HG02885 (cell line): ENCODE results near the gene LLCFC1.

Experiments
- ATAC-seq: cut with Tn5 transposase; IDR thresholded peaks from one replicate; pipeline ENCODE4 v1.9.1; 2021; ENCODE audit warnings: mild to moderate bottlenecking; ENCODE audit not compliant: unreplicated experiment, poor library complexity

LLCFC1 gene

DNA sequence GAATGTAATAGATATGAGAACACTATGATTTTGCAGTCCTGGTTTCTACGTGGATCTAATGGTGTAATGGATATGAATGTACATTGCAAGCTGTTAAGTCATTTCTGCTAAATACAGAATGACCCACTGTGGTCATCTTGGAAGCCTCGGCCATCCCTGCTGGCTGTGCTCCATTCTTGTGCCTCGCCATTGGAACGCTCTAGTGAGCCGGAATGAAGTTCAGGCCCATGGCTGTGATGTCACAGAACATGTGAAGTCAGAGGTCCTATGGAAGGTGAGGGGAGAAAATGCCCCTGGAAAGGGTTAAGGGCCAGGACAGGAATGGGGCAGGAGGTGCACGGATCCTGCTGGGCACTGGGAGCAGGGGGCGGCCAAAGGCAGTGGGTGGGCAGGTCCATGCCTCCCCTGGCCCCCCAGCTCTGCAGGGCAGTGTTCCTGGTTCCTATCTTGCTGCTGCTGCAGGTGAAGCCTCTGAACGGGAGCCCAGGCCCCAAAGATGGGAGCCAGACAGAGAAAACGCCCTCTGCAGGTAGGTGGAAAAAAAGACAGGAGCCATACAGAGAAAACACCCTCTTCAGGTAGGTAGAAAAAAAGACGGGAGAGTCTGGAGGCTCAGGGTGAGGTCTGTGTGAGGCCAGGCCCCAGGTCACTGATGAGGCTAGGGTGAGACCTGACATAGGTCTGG is at the start of gene LLCFC1:
LLCFC1 (plus strand) TSS at position 259 of the 685 bp plus-strand sequence; CDS start at position 397, 138 bp downstream.
- ATAC-seq: peak; percentile 55

DNA sequence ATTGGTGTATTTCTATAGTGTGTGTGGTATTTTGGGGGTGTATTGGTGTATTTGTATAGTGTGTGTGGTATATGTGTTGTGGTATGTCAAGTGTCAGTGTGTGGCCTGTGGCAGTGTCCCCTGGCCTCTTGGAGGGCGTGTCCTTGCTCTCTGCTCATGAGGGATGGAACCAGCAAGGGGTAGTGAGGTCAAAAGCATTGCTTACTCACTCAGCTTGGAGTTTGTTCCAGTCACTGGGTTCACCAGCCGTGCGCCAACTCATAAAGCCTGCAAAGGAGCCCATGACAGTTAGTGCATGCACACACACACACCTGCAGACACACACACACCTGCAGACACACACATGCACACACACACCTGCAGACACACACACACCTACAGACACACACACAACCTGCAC is 49.5 kb upstream of the LLCFC1 start:
- no peak for ATAC-seq

DNA sequence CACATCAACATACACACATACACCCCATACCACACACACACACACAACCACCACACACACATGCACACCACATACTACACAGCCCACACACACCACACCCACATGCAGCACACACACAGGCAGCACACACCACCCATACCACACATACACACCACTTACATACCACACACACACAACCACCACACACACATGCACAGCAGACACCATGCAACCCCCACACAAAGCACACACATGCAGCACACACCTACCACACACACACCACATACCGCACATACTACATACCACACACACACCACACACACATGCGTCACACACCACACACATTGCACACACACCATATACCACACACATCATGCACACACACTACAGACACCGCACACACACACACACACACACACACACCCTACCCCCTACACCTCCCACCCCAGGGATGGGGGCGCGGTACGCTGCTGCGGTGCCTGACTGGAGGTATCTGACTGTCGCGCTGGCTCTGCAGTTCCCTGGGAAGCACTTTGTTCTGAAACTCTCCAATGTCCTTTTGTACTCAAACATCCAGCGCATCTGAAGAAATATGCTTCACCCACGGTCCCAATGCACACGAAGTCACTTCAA is 48.3 kb upstream of the LLCFC1 start:
- ATAC-seq: no peak

DNA sequence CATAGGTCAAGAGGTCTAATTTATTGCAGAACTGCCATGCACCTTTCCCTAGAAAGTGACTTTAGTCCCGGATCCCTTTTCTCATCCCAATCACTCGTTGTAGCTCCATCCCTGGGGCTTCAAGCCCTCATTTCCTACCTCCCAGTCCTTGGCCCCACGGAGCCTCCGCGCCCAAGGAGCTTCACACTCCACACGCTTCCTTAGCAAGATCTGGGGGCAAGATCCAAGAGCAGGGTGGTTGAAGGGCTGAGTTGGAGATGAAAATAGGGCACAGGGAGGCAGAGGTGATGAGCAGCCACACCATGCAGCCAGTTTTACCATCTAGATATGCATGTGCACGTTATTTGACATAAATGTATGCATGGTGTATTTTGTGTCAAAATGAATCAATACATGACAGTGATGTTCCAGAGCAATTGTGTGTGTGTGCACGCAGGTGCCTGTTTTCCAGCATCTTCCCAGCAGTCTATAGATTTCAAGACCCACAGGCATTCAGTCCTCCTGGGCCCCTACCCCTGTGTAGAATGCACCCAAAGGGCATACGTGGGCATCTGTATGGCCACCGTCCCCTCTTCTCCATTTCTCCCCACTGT is 47.7 kb upstream of the LLCFC1 start:
- ATAC-seq: no peak

DNA sequence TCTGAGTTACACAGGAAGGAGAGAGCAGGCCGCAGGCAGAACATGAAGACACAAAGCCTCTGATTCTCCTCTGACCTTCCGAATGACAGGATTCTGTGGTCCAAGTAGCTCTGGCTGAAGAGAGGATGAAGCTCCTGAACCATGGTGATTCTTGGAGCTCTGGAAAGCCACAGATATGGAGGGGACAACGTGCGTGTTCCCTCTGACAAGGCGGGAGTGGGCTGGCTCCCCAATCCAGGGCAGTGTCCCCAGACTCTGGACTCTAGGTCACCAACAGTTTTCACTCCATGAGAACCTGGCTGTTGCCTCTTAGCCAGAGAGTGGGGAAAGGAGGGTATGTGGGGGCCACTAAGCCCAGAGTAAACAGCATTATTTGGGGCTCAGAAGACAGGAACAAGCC is 46.3 kb upstream of the LLCFC1 start:
- ATAC-seq: no peak

DNA sequence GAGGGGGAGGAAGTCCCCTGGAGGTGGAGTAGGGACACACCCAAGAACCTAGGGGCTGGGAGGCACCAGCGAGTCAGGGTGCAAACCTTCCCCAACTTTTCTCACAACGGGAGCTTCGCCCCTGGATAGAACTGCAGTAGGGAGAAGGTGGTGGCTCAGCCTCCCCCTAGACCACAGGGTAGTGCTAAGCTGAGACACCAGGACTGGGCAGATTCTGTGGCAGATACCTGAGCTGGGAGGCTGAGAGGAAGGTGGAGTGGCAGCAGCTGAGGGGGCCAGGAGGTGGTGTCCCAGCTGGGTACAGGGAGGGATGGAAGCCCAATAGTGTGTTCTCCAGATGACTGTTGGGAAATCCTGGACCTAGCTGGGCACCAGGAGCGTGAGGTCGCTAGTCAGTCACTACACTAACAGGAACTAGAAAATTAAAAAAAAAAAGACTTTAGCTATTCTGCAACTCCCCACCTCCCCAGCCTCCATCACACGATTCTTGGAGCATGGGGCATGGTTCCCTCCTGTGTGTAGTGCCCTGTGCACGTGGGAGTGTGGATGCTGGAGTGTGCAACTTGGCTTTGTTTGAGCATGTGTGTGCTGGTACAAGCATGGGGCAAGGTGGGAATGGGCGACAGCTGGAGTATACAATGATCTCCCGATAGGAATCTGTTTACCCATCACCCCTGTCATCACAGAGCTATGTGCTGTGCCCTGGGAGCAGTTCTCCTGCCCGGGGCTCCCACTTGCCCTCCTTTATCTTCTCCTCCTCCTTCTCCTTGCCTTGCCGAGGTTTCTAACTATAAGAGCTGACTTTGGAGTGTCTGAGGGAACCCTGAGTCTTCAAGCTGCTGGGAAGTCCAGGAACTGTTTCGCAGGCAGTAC is 44.9 kb upstream of the LLCFC1 start:
- ATAC-seq: no peak

DNA sequence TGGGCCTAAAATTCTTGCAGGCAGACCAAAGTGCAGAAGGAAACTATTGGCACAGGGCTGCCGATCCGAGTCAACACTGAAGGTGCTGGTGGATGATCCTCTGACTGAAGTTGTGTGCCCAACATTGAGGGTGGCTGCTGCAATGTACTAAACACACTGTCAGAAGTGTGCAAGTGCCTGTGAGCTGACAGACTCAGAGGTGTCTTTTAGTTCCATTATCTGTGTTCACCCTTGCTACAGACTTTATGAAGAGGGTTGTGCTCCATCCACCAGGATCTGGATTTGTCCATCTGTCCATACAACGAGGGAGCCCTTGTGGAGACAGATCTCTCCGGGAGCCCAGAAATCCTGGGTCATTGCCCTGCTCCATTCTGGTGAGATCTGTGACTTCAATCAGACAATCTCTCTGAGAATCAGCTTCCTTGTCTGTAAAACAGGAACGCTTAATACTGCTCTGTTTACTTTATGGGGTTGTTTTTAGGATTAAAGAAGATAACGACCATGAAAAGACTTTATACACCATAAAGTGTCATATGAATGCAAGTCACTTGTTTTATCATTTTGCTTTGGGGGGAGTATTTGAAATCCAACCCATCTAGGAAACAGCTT is 44.2 kb upstream of the LLCFC1 start:
- ATAC-seq: no peak

DNA sequence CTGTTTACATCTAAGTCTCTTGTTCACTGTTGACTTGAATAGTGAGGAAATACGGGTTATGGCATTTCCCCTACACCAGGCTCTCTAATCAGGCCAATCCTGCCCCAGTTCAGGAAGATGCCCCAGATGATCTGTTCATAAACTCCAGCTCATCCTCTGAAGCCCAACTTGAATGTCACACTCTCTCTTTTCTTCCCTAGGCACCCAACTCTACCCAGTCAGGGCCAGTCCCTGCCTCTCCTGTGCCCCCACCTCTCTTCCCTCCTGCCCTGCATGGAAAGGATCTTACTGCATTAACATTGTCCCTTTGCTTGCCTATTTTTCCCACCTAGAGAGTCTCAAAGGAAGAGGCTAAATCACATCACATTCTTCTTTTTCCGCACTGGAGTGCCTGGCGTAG is 43.1 kb upstream of the LLCFC1 start:
- no peak for ATAC-seq

DNA sequence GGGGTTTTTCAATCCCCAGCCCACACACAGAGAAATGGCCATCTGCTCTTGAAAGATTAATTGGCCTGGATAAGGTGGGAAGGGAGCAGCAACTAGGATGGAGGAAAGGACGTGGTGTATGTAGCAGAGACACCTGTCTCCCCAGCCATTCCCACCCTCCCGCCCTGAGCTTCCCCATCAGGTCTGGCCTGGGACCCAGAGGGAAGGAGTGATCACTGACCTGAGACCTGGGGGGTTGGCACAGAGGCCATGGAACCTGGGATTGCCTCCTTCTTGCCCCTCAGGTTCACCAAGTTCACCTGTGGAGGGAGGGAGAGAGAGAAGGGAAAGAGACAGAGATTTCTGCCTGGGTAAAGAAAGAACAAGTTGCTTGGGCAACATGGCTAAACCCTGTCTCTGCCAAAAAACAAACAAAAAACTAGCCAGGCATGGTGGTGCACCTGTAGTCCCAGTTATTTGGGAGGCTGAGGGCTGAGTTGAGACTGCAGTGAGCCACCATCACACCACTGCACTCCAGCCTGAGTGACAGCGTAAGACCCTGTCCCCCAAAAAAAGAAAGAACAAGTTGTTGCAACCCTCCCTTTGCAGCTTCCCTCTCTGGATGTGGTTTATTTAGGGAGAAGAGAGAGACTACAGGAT is 42.4 kb upstream of the LLCFC1 start:
- no peak for ATAC-seq

DNA sequence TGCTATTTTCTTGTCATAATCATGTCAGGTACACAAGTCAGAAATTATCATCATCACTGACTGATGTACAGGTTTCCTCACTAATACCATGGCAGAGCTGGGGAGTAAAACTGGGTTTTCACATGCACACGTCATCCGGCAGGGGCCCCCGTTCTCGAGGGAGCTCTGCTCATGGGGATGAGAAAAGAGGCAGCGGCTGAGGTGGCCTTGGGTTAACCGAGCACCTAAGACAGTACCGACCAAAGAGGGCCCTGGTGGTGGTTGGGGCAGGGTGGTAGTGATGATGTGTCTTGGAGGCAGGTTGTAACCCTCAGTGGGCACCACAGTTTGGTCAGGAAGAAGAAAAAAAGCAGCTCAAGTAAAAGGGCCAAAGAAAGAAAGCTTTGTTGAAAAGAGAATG is 41.6 kb upstream of the LLCFC1 start:
- ATAC-seq: no peak

DNA sequence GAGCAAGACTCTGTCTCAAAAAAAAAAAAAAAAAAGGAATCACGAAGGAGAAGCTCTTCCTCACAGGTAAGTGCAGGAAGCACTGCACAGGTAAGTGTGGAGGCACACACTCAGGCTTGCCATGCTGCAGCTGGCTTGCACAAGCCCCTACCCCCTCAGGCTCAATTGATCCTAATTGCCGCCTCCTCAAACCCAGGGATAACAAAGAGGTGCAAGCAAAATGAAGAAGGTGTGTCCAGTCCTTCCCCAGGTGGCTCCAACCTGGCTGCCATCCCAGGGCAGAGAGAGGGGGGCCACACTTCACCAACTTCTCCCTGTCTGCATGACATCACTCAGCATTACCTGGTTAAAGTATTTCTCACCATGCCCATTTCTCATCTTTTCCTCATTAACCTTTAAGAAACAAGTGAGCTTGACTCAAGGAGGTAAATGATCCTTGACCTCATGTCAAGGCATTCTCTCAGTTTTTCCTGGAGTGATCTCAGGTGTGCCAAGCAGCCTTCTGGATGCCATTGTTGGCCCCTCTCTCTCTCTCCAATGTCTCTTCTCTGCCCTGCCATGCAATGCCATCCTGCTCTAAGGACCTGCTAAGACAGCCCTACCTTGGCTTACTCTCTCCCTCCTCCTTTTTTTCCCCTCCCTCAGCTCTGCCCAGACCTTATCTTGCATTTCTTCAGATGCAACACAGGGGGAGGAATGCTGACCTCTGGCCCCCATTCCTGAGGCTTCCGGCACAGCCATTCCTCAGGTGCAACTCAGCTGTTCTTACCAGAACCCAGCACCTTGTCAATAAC is 40.7 kb upstream of the LLCFC1 start:
- no peak for ATAC-seq

DNA sequence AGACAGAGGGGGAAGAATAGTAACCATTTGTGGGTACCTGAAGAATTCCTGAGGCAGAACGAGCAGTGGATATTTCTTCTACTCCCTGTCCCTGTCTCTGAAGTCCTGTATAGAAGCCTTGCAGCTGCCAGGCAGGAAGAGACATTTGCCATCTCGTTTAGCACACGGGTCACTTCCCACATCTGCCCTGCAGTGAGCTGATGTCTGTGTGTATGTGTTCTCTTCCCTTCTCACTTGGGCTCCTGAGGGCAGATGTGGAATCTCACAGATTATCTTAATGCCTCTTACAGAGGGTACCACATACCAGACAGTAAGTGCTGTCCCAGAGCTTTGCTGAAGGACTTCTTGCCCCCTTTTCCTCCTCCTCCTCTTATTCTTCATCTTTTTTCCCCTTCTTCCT is 39.6 kb upstream of the LLCFC1 start:
- no peak for ATAC-seq

DNA sequence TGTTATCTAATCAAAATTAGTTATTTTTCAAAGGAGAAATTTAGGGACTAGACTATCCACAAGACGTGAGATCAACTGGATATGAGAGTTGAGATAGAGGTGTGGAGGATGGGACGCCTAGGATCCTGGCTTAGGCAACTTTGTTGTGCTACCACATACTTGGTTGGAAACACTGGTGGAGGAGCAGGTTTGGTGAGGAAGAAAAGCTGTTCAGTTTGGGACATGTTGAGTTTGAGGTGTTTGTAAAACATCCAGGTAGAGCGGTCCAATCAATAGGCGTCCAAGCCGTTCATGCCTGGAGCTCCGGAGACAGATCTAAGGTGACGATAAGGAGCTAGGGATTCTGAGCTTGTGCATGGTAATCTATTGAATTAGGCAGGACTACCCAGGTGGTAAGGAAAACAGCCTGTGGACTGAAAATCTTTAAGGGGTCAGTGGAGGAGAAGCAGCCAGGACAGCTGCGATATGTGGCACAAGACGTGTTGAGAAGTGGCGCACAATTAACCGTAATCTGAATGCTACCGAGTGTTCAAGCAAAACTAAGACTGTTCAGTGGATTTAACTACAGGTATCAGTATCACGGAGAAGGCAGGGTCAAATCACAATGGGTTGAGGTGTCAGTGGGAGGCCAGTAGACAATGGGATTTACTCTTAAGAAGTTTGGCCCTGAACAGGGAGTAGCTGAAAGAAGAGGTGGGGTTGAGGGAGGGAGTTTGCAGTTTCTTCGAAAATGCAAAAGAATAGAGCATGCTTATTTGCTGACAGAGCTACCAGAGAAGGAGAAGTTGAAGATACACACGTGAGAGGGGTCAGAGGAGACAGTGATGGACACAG is 37.6 kb upstream of the LLCFC1 start:
- ATAC-seq: no peak

DNA sequence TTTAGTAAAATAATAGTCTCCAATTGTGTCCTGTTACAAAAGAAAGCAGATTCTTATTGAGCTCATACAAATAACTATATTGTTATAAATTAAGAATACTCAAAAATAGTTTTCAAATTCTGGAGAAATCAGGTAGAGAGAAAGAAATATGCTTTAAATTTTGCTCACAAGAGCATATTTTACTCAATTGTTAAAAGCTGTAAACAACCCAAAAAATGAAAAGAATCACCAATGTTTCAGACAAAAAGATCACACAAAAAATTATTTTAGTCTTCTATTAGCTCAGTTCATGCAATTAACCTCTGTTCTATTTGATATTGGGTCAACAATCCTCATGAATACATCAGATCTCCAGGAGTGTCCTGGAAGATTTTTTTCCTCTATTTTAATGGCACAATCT is 35.2 kb upstream of the LLCFC1 start:
- no peak for ATAC-seq

DNA sequence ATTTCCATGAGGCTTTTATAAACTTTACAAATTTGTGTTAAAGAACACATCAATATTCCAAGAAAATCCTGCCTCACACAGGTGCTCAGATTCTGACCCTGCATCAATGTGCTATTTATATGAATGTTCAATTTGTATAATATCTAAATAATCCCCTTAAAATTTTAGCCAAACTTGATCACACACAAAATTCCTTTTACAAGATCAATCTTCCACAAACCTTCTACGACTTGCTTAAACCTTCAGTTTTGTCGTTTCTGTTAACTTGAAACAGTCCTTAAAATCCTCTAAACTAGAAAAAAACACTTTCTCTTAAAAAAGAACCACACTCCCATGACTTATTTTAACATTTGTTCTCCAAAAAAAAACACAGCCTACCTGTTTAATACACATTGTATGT is 33.5 kb upstream of the LLCFC1 start:
- no peak for ATAC-seq

DNA sequence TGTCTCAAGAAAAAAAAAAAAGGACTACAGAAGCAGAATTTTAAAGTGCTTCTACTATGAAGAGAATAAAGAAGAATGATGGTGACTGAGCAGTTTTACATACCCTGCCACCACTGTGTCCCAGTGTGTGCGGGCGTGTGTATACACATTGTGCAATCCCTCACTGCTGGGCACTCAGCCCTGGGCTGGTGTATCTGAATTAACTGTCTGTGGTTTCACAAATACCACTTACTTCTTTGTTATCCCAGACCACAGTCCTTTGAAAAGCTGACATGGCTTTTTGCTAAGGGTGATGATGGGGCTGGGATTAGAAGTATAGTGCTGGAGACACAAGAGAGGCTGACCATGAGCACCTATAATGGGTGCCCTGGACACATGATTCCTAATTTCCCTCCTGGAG is 32.6 kb upstream of the LLCFC1 start:
- ATAC-seq: no peak

DNA sequence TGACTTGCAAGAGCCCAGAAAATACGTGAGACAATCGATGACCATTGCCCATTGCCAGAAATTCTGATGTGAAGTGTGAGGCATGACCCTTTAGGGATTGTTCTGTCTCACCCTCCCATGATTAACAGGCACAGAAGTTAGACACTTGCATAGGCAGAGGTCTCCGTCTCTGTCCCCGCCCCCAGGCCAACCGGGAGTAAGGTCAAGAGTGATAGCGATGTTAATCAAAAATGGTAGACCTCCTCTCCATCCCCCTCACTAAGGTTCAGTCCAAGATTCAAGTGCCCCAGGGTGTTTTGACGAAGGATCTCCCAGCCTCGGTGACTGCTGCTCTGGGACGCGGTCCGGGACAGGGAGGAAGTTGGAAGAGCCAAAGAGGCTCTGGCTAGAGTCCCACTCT is 31.0 kb upstream of the LLCFC1 start:
- ATAC-seq: no peak
